ENCODE data around the gene NUS1. TPM values are rescaled to one million over a fixed set of nuclear protein-coding genes. Genes with fewer than 3 reads are reported as not detected.

NUS1 gene
- polyA plus RNA-seq, 1 experiment: 6.3 TPM

Other genes starting within 250 kb of the NUS1 start
- gene ROS1, start 249.5 kb upstream of the NUS1 start, polyA plus RNA-seq (2011; rRNA removed): 0.16 and 0.29 TPM in 2 replicates
- gene DCBLD1, start 192.8 kb upstream of the NUS1 start, polyA plus RNA-seq (2011; rRNA removed): 30.1 and 42.1 TPM in 2 replicates
- gene GOPC, start 73.0 kb upstream of the NUS1 start, polyA plus RNA-seq (2011; rRNA removed): 26.9 and 57.1 TPM in 2 replicates
- gene SLC35F1, start 231.8 kb downstream of the NUS1 start, polyA plus RNA-seq (2011; rRNA removed): 0.02 TPM in 1 of 2 replicates, not detected in the other